Urinary bladder (tissue), 4 donors: ENCODE measurements around the gene NANOS1. TPM values are rescaled to one million over a fixed set of nuclear protein-coding genes. Genes with fewer than 3 reads are reported as not detected.
A peak's percentile ranks its signal among the peaks of the same experiment; 100 is the strongest.

ENCODE experiments used
- DNase-seq: peaks from one replicate; pipeline ENCODE4 v3.0.0-alpha.2; 2015; ENCODE audit errors: extremely low spot score
- H3K27ac ChIP-seq: one replicate; pipeline ENCODE4 v1.5.1; 2013; ENCODE audit warnings: low read depth, mild to moderate bottlenecking, moderate library complexity
- H3K36me3 ChIP-seq: one replicate; pipeline ENCODE4 v1.6.1; 2013; ENCODE audit warnings: mild to moderate bottlenecking, moderate library complexity; ENCODE audit not compliant: insufficient read depth
- H3K4me1 ChIP-seq: one replicate; pipeline ENCODE4 v1.6.1; 2013; ENCODE audit warnings: mild to moderate bottlenecking, moderate library complexity; ENCODE audit not compliant: insufficient read depth
- H3K4me3 ChIP-seq: one replicate; pipeline ENCODE4 v1.5.1; 2013; ENCODE audit warnings: low read depth, low read length
- WGBS: extraction: QIAGEN DNeasy Blood & Tissue Kit; methylation state at CpG from one replicate; pipeline ENCODE4 v1.1.7; 2013; 5-methylcytosine and 5-hydroxymethylcytosine counted together
- polyA plus RNA-seq: library from polyadenylated mRNA; stranded (reverse); fragments of 200-250 nt; gene quantifications from one replicate; pipeline ENCODE4 v1.2.3, GENCODE V29; 2013
- total RNA-seq: library from RNA; depleted of rRNA; stranded (reverse); fragments of >200 nt; gene quantifications from one replicate; pipeline ENCODE4 v1.2.3, GENCODE V29; 2014
- donor health status: healthy with polysubstance abuse.
- donor health status: healthy.

NANOS1 gene, protein sequence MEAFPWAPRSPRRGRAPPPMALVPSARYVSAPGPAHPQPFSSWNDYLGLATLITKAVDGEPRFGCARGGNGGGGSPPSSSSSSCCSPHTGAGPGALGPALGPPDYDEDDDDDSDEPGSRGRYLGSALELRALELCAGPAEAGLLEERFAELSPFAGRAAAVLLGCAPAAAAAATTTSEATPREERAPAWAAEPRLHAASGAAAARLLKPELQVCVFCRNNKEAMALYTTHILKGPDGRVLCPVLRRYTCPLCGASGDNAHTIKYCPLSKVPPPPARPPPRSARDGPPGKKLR
- total RNA-seq (2.2 TPM), polyA plus RNA-seq (5.1 TPM)

DNA sequence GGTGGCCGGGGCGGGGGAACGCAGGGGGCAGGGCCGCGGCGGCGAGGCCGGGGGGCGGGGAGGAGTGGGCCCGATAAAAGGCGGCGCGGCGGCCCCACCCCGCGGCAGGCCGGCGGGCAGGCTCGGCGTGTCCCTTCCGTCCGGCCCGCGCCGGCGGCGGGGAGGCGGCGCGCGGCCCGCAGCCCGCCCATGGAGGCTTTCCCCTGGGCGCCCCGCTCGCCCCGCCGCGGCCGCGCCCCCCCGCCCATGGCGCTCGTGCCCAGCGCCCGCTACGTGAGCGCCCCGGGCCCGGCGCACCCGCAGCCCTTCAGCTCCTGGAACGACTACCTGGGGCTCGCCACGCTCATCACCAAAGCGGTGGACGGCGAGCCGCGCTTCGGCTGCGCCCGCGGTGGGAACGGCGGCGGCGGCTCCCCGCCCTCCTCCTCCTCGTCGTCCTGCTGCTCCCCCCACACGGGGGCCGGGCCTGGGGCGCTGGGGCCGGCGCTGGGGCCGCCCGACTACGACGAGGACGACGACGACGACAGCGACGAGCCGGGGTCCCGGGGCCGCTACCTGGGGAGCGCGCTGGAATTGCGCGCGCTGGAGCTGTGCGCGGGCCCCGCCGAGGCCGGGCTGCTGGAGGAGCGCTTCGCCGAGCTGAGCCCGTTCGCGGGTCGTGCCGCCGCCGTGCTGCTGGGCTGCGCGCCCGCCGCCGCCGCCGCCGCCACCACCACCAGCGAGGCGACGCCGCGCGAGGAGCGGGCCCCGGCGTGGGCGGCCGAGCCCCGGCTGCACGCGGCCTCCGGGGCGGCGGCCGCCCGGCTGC lies at the start of gene NANOS1:
Gene NANOS1 (plus strand): TSS at position 102 of the 808 bp plus-strand sequence. CDS start 88 bp downstream, at position 190.
- WGBS, result under 1% methylated on average over 135 of the region's 136 CpGs
- Histone ChIP-seq H3K4me3 (peak within 1 kb of the TSS; percentile 64), H3K36me3 (peaks cover 5% of the 10 kb centered on the region), H3K4me1 (no peaks in the 10 kb centered on the region), H3K27ac (no peak within 1 kb of the TSS)
- DNase-seq, result no peak

DNA sequence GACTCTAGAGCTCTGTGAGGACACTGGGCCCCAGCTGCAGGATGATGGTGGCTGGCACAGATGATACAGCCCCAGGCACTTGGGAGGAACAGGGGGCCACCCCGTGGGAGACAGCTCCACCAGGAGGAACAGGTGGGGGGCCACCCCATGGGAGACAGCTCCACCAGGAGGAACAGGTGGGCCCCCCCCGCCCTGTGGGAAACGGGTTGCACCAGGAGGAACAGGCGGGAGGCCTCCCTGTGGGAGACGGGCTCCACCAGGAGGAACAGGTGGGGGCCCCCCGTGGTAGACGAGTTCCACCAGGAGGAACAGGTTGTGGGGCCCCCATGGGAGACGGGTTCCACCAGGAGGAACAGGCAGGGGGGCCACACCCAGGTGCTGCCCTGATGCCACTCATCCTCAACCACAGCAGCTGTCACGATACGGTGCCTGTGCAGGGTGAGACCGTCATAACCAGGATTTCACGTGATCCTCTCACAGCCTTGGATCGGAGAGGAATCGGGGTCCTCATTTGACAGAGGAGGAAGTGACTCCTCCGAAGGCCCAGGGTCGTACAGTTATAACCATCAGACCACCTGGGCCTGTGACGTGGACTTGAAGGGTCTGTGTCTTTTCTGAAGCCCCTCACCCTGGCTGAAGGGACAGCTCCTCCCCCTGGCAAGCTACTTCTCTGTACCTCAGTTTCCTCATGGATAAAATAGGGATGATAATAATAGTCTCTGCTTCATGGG lies 49.2 kb upstream of the NANOS1 start:
- no peak for DNase-seq
- Histone ChIP-seq H3K4me1 (no peaks in the 10 kb centered on the region), H3K27ac (no peak overlapping the region), H3K36me3 (no peaks in the 10 kb centered on the region), H3K4me3 (no peak overlapping the region)
- WGBS, result 85% methylated on average over 17 of the region's 17 CpGs

DNA sequence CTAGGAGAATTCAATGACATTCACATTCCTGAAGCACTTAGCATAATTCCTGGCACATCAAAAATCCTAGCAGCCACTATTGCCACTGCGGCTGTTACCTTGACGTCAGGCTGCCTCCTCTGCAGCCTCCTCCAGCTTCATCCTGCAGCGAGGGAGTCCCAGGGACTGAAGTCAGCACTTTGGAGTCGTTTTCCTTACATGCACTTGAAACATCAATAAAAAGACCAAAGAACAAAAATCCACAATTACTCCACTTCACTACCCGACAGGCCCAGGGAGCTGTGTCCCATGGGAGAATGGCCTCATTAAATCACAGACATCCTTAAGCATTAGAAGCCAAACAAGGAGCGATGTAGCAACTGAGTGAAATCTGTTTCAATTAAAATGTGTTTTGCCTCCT lies 48.6 kb upstream of the NANOS1 start:
- no peaks in the 10 kb centered on the region for H3K4me1 ChIP-seq
- WGBS, result 64% methylated on average over 6 of the region's 6 CpGs
- no peak for DNase-seq
- no peak overlapping the region for H3K27ac ChIP-seq
- H3K4me3 ChIP-seq, result no peak overlapping the region
- no peaks in the 10 kb centered on the region for H3K36me3 ChIP-seq

DNA sequence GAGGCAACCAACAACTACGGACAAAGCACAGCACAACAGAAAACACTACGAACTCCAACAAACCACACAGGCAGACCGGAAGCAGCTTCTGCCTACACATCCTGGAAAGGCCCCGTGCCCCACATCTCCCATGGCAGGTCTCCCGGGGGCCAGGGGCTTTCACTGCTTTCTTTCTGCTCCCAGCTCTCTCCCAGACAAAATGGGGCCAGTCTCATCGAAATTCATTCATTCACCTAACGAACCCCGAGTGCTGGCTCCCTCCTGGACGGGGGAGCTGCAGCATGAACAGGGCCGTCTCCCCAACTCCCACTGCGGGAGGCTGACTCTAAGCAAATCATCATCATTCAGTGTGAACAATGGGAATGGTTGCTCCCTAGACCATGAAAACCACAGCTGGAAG lies 47.6 kb upstream of the NANOS1 start:
- no peak for DNase-seq
- no peak overlapping the region for H3K4me3 ChIP-seq
- H3K4me1 ChIP-seq, result no peaks in the 10 kb centered on the region
- H3K36me3 ChIP-seq, result no peaks in the 10 kb centered on the region
- WGBS, result 87% methylated on average over 11 of the region's 11 CpGs
- no peak overlapping the region for H3K27ac ChIP-seq

DNA sequence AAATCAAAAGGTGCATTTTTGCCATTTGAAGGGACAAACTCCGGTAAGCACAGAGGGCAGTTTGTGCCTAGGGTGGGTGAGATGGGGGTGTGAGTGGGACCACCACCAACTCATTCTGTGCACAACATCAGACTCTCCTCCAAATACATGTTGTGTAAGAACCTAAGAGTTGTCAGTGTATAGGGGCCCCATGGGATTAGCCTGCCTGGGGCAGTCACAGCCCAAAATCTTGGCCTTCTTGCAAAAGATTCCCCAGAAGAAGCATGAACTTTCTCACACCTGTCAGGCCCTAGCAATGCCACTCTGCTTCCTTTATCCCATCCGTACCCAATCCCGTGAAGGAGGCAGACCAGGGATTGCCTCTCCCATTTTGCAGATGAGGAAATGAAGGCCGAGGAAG lies 47.1 kb upstream of the NANOS1 start:
- Histone ChIP-seq H3K27ac (no peak overlapping the region), H3K36me3 (no peaks in the 10 kb centered on the region), H3K4me1 (no peaks in the 10 kb centered on the region), H3K4me3 (no peak overlapping the region)
- 92% methylated on average over 4 of the region's 4 CpGs for WGBS
- no peak for DNase-seq

DNA sequence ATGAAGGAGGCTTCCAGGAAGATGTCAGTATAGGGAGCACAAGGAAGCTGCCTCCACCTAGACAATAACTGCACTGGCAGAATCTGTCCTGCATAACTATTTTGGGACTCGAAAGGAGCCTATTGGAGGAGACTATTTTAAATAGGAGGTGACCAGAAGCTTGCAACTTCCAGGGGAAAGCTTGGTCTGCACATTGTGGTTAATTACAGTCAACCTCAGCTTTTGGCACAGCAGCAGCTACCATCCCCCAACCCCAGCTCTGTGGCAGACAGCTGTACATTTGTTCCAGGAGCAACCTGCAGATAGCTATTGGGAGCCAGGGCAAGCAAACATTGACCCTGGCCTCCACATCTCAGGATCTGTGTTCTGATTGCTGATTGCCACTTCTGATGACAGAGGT lies 46.3 kb upstream of the NANOS1 start:
- DNase-seq, result no peak
- H3K27ac ChIP-seq, result no peak overlapping the region
- H3K4me3 ChIP-seq, result no peak overlapping the region
- no peaks in the 10 kb centered on the region for H3K4me1 ChIP-seq
- H3K36me3 ChIP-seq, result no peaks in the 10 kb centered on the region
- 82% methylated on average over 1 of the region's 1 CpG for WGBS

DNA sequence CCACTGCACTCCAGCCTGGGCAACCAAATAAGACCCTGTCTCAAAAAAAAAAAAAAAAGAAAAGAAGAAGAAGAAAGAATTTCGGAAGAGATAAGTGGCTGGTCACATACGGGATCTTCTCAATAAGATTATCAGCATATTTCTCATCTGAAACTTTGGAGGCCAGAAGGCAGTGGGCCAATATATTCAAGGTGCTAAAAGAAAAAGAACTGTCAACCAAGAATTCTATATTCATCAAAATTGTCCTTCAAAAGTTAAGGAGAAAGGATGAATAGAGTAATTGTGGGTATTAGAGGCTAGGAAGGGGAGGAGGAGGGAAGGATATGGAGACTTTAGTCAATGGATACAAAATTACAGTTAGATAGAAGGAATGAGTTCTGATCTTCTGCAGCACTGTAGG lies 43.9 kb upstream of the NANOS1 start:
- Histone ChIP-seq H3K4me3 (no peak overlapping the region), H3K36me3 (no peaks in the 10 kb centered on the region), H3K4me1 (no peaks in the 10 kb centered on the region), H3K27ac (no peak overlapping the region)
- WGBS, result 90% methylated on average over 2 of the region's 2 CpGs
- DNase-seq, result no peak

DNA sequence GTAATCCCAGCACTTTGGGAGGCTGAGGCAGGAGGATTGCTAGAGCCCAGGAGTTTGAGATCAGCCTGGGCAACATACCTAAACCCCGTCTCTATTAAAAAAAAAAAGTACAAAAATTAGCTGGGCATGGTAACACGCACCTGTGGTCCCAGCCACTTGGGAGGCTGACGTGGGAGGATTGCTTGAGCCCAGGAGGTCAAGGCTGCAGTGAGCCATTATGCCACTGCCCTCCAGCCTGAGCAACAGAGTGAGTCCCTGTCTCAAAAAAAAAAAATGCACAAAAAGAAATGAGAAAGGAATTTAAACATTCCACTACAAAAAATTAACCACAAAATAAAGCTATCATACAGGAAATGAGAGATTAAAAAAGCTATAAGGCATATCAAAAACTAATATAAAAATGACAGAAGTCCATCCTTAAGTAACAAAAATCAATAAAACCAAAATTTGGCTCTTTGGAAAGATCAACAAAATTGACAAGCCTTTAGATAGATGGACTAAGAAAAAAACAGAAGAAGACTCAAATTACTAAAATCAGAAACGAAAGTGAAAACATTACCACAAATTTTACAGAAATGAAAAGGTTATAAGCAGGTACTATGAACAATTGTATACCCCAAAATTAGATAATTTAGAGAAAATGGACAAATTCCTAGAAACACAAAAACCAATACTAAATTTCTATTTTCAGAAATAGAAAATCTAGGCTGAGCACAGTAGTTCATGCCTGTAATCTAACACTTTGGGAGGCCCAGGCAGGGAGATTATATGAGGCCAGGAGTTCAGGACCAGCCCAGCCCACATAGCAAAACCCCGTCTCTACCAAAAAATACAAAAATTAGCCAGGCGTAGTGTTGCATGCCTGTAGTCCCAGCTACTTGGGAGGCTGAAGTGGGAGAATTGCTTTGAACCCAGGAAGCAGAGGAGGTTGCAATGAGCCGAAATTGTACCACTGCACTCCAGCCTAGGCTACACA lies 42.4 kb upstream of the NANOS1 start:
- Histone ChIP-seq H3K36me3 (no peaks in the 10 kb centered on the region), H3K27ac (no peak overlapping the region), H3K4me1 (no peaks in the 10 kb centered on the region), H3K4me3 (no peak overlapping the region)
- 81% methylated on average over 7 of the region's 7 CpGs for WGBS
- no peak for DNase-seq

DNA sequence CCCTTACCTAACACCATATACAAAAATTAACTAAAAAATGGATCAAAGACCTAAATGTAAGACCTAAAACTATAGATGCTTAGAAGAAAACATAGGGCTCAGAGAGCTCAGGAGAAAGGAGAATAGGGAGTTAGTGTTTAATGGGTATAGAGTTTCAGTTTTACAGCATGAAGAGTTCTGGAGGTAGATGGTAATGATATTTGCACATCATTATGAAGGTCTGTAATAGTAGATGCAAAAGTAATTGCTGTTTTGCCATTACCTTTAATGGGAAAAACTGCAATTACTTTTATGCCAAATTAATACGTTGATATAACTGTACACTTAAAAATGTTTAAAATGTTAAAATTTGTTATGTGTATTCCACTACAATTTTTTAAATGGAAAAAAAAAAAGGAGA lies 39.2 kb upstream of the NANOS1 start:
- 86% methylated on average over 1 of the region's 1 CpG for WGBS
- Histone ChIP-seq H3K4me3 (no peak overlapping the region), H3K36me3 (no peaks in the 10 kb centered on the region), H3K27ac (no peak overlapping the region), H3K4me1 (no peaks in the 10 kb centered on the region)
- no peak for DNase-seq

DNA sequence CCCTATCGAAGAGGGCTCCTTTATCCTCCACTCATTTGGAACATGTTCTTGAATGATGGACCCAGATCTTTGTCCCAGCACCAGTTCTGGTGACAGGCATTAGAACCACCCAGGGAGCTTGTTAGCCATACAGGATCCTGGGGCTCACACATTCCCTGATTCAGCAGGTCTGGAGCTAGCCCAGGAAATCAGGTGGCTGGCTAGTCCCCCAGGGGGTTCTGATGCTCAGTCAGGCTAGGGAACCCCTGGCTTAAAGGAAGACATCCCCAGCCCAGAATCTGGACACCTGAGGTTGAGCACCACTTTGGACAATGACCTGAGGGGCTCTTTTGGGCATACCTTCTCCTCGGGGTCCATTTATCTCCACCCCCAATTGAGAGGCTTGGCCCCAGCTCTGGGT lies 37.0 kb upstream of the NANOS1 start:
- Histone ChIP-seq H3K4me1 (no peaks in the 10 kb centered on the region), H3K27ac (no peak overlapping the region), H3K36me3 (no peaks in the 10 kb centered on the region), H3K4me3 (no peak overlapping the region)
- WGBS, result 79% methylated on average over 2 of the region's 2 CpGs
- no peak for DNase-seq

DNA sequence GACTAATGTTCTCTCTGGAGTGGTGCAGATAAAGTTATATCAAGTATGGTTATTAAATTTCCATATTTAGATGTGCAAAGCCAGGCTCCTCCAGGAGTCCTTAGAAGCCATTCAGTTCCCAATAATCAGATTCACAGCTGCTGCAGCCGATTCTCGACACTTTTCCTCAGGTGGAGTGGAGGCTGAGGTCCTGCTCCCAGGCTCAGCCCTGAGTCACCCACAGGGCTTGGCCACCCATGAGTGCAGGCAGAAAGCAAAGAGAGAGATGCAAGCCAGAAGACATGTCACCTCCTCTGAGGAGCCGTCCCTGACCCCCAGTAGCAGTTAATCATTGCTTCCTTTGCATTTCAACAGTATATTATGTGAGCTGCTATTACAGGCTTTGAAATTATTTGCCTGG lies 36.3 kb upstream of the NANOS1 start:
- Histone ChIP-seq H3K36me3 (no peaks in the 10 kb centered on the region), H3K27ac (no peak overlapping the region), H3K4me3 (no peak overlapping the region), H3K4me1 (no peaks in the 10 kb centered on the region)
- no peak for DNase-seq
- 89% methylated on average over 3 of the region's 3 CpGs for WGBS

DNA sequence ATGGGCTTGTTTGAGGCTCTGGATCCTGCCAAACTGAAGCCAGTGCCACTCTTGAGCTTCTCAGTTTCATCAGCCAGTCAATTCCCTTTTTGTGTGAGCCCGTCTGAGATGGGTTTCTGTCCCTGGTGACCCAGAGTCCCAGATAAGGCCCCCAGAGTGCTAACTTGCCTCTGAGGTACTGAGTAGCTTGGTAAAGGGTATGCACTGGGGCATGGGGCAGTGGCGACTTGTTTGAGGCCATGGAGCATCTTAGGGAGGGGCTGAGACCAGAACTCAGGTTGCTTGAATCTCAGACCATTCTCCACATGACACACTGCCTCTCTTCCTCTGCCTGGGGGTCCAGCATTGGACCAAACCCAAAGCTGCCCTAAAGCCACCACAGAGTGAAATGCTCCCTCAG lies 35.2 kb upstream of the NANOS1 start:
- Histone ChIP-seq H3K4me3 (no peak overlapping the region), H3K36me3 (no peaks in the 10 kb centered on the region), H3K27ac (no peak overlapping the region), H3K4me1 (no peaks in the 10 kb centered on the region)
- no peak for DNase-seq
- 85% methylated on average over 2 of the region's 2 CpGs for WGBS

DNA sequence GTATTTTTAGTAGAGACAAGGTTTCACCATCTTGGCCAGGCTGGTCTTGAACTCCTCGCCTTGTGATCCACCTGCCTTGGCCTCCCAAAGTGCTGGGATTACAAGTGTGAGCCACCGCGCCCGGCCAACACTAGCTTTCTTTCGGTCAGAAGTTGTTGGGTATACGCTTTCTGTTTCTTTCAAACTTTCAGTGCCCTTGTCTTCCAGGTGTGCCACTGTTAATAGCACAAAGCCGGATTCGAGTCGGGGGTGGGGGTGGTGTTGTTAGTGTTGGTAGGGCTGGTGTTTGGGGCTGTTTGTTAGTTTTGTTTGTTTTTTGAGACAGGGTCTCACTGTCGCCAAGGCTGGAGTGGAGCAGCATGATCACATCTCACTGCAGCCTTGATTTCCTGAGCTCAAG lies 33.8 kb upstream of the NANOS1 start:
- Histone ChIP-seq H3K27ac (no peak overlapping the region), H3K4me3 (no peak overlapping the region), H3K36me3 (no peaks in the 10 kb centered on the region), H3K4me1 (no peaks in the 10 kb centered on the region)
- no peak for DNase-seq
- 94% methylated on average over 10 of the region's 10 CpGs for WGBS
